CD4-positive, CD25-positive, alpha-beta regulatory T cell (primary cell): ENCODE measurements around the gene CHST9. TPM values are rescaled to one million over a fixed set of nuclear protein-coding genes. Genes with fewer than 3 reads are reported as not detected.

ENCODE experiments used
- ATAC-seq, 2 donors: fragments of 150-1000 bp; cut with Tn5 transposase; one replicate each; pipeline ENCODE4 v1.10.0; 2021; ENCODE audit warnings: low read depth in 2 of 2, moderate number of reproducible peaks in 2 of 2, moderate library complexity in 1 of 2
- DNase-seq, 3 donors: peaks; one replicate each; pipeline versions ENCODE4 v3.0.0 to v3.0.0-alpha.2; 2012 to 2022; ENCODE audit warnings: mixed read lengths in 1 of 3
- H3K27ac ChIP-seq: one replicate; pipeline ENCODE4 v1.7.0; 2013; ENCODE audit warnings: mild to moderate bottlenecking, low read length; ENCODE audit not compliant: insufficient read depth, poor library complexity, severe bottlenecking
- H3K27me3 ChIP-seq: one replicate; pipeline ENCODE4 v1.7.0; 2013; ENCODE audit warnings: low read length; ENCODE audit not compliant: control insufficient read depth, insufficient read depth
- H3K36me3 ChIP-seq: one replicate; pipeline ENCODE4 v1.7.0; 2013; ENCODE audit warnings: mild to moderate bottlenecking, low read length, moderate library complexity; ENCODE audit not compliant: control insufficient read depth, insufficient read depth
- H3K4me1 ChIP-seq: 2 replicates; pipeline ENCODE4 v1.7.0; 2013; ENCODE audit warnings: mild to moderate bottlenecking, low read length; ENCODE audit not compliant: insufficient read depth, control insufficient read depth, poor library complexity, severe bottlenecking
- H3K4me3 ChIP-seq: one replicate; pipeline ENCODE4 v1.7.0; 2013; ENCODE audit warnings: low read depth, mild to moderate bottlenecking, low read length, moderate library complexity
- H3K9me3 ChIP-seq, 2 experiments: 1 replicate in 1 of 2; 2 replicates in 1 of 2; pipeline ENCODE4 v1.7.0; 2013; ENCODE audit warnings: low read length in 2 of 2, mild to moderate bottlenecking in 1 of 2, moderate library complexity in 1 of 2; ENCODE audit not compliant: control insufficient read depth in 2 of 2
- H3K27ac Mint-ChIP-seq, 3 donors: one replicate each; pipeline ENCODE4 v1.8.0; 2020 to 2022; ENCODE audit warnings: mild to moderate bottlenecking in 3 of 3, mixed read lengths in 3 of 3, moderate library complexity in 2 of 3
- H3K27me3 Mint-ChIP-seq: one replicate; pipeline ENCODE4 v1.8.0; 2022; ENCODE audit warnings: mild to moderate bottlenecking, mixed read lengths
- H3K36me3 Mint-ChIP-seq: one replicate; pipeline ENCODE4 v1.8.0; 2020; ENCODE audit warnings: mixed read lengths
- H3K4me1 Mint-ChIP-seq, 4 donors: one replicate each; pipeline ENCODE4 v1.8.0; 2020 to 2022; ENCODE audit warnings: mixed read lengths in 4 of 4, mild to moderate bottlenecking in 1 of 4
- H3K4me3 Mint-ChIP-seq, 4 donors: one replicate each; pipeline ENCODE4 v1.8.0; 2020 to 2022; ENCODE audit warnings: mild to moderate bottlenecking in 4 of 4, mixed read lengths in 4 of 4, moderate library complexity in 3 of 4
- H3K9me3 Mint-ChIP-seq, 7 donors: one replicate each; pipeline ENCODE4 v1.8.0; 2020 to 2022; ENCODE audit warnings: mixed read lengths in 7 of 7, mild to moderate bottlenecking in 3 of 7, moderate library complexity in 2 of 7
- polyA plus RNA-seq, 4 donors: library from polyadenylated mRNA; unstranded; fragments of 300-500 nt; fragmentation: Illumina TruSeq; gene quantifications; one replicate each; pipeline ENCODE4 v1.2.3, GENCODE V29; 2021
- total RNA-seq: library from RNA; stranded (reverse); gene quantifications from one replicate; pipeline ENCODE4 v1.2.3, GENCODE V29; 2022

The CHST9 gene
- total and polyA plus RNA-seq, 5 donors from 2014 or later: not detected

- H3K27ac Mint-ChIP-seq: no peak overlapping the region
- peaks cover 0 to 10% (median 0%) of the 10 kb centered on the region in 7 donors for H3K9me3 Mint-ChIP-seq
- no peak overlapping the region for H3K27ac ChIP-seq
- no peaks in the 10 kb centered on the region for H3K4me1 Mint-ChIP-seq
- H3K9me3 ChIP-seq: no peaks in the 10 kb centered on the region
- H3K4me3 ChIP-seq: no peak overlapping the region
- H3K27me3 Mint-ChIP-seq: peaks cover 26% of the 10 kb centered on the region
- no peaks in the 10 kb centered on the region for H3K36me3 ChIP-seq
- no peaks in the 10 kb centered on the region for H3K4me1 ChIP-seq
- no peak for DNase-seq
- peaks cover 4% of the 10 kb centered on the region for H3K27me3 ChIP-seq
- no peaks in the 10 kb centered on the region for H3K36me3 Mint-ChIP-seq
- no peak for ATAC-seq
- no peak overlapping the region for H3K4me3 Mint-ChIP-seq
These were observed 789 bp upstream of the CHST9 start for GRCh38 chr18:27185897-27186296.

- H3K4me1 Mint-ChIP-seq: no peaks in the 10 kb centered on the region
- H3K27me3 ChIP-seq: peaks cover 4% of the 10 kb centered on the region
- H3K36me3 Mint-ChIP-seq: no peaks in the 10 kb centered on the region
- no peak overlapping the region for H3K27ac Mint-ChIP-seq
- ATAC-seq (no peak), DNase-seq (no peak)
- no peak overlapping the region for H3K27ac ChIP-seq
- H3K27me3 Mint-ChIP-seq: peaks cover 26% of the 10 kb centered on the region
- no peak overlapping the region for H3K4me3 ChIP-seq
- no peaks in the 10 kb centered on the region for H3K9me3 ChIP-seq
- H3K4me3 Mint-ChIP-seq: no peak overlapping the region
- H3K9me3 Mint-ChIP-seq: peaks cover 0 to 10% (median 0%) of the 10 kb centered on the region in 7 donors
- no peaks in the 10 kb centered on the region for H3K4me1 ChIP-seq
- H3K36me3 ChIP-seq: no peaks in the 10 kb centered on the region
These were observed 738 bp downstream of the CHST9 start for GRCh38 chr18:27184115-27185024.

- no peak overlapping the region for H3K27ac Mint-ChIP-seq
- Histone ChIP-seq H3K36me3 (no peaks in the 10 kb centered on the region), H3K27ac (no peak overlapping the region), H3K4me1 (no peaks in the 10 kb centered on the region), H3K27me3 (peaks cover 4% of the 10 kb centered on the region), H3K9me3 (no peaks in the 10 kb centered on the region), H3K4me3 (no peak overlapping the region)
- no peaks in the 10 kb centered on the region for H3K4me1 Mint-ChIP-seq
- peaks cover 0 to 10% (median 3%) of the 10 kb centered on the region in 7 donors for H3K9me3 Mint-ChIP-seq
- no peak for ATAC-seq
- H3K36me3 Mint-ChIP-seq: no peaks in the 10 kb centered on the region
- no peak for DNase-seq
- no peak overlapping the region for H3K4me3 Mint-ChIP-seq
- H3K27me3 Mint-ChIP-seq: peaks cover 24% of the 10 kb centered on the region
These were observed 3.4 kb downstream of the CHST9 start for GRCh38 chr18:27181726-27182125.

GRCh38 chr18:27178424-27178823 lies 6.7 kb downstream of the CHST9 start:
- Mint-ChIP-seq H3K27me3 (peaks cover 5% of the 10 kb centered on the region), H3K4me1 (no peaks in the 10 kb centered on the region), H3K9me3 (peaks cover 2 to 10% (median 4%) of the 10 kb centered on the region in 7 donors), H3K4me3 (no peak overlapping the region), H3K27ac (no peak overlapping the region), H3K36me3 (no peaks in the 10 kb centered on the region)
- H3K4me1 ChIP-seq: no peaks in the 10 kb centered on the region
- H3K27me3 ChIP-seq: no peaks in the 10 kb centered on the region
- DNase-seq (no peak), ATAC-seq (no peak)
- no peak overlapping the region for H3K4me3 ChIP-seq
- no peak overlapping the region for H3K27ac ChIP-seq
- no peaks in the 10 kb centered on the region for H3K9me3 ChIP-seq
- H3K36me3 ChIP-seq: no peaks in the 10 kb centered on the region

GRCh38 chr18:27175914-27176313 lies 9.2 kb downstream of the CHST9 start:
- no peak for ATAC-seq
- DNase-seq: no peak
- Histone ChIP-seq H3K4me3 (no peak overlapping the region), H3K9me3 (no peaks in the 10 kb centered on the region), H3K4me1 (no peaks in the 10 kb centered on the region), H3K27me3 (no peaks in the 10 kb centered on the region), H3K36me3 (no peaks in the 10 kb centered on the region), H3K27ac (no peak overlapping the region)
- no peak overlapping the region for H3K27ac Mint-ChIP-seq
- peaks cover 0 to 10% (median 3%) of the 10 kb centered on the region in 7 donors for H3K9me3 Mint-ChIP-seq
- no peak overlapping the region for H3K4me3 Mint-ChIP-seq
- H3K4me1 Mint-ChIP-seq: no peaks in the 10 kb centered on the region
- H3K27me3 Mint-ChIP-seq: no peaks in the 10 kb centered on the region
- H3K36me3 Mint-ChIP-seq: no peaks in the 10 kb centered on the region

- Mint-ChIP-seq H3K4me1 (no peaks in the 10 kb centered on the region), H3K27me3 (no peaks in the 10 kb centered on the region), H3K9me3 (peaks cover 0 to 10% (median 3%) of the 10 kb centered on the region in 7 donors), H3K36me3 (no peaks in the 10 kb centered on the region), H3K4me3 (no peak overlapping the region), H3K27ac (no peak overlapping the region)
- DNase-seq (no peak), ATAC-seq (no peak)
- Histone ChIP-seq H3K4me3 (no peak overlapping the region), H3K36me3 (no peaks in the 10 kb centered on the region), H3K4me1 (no peaks in the 10 kb centered on the region), H3K27ac (no peak overlapping the region), H3K27me3 (no peaks in the 10 kb centered on the region), H3K9me3 (no peaks in the 10 kb centered on the region)
These were observed 9.9 kb downstream of the CHST9 start for GRCh38 chr18:27175245-27175644.

GRCh38 chr18:27171993-27172392 lies 13.1 kb downstream of the CHST9 start:
- Histone ChIP-seq H3K9me3 (no peaks in the 10 kb centered on the region), H3K27ac (no peak overlapping the region), H3K36me3 (no peaks in the 10 kb centered on the region), H3K4me3 (no peak overlapping the region), H3K4me1 (no peaks in the 10 kb centered on the region), H3K27me3 (no peaks in the 10 kb centered on the region)
- Mint-ChIP-seq H3K9me3 (peaks cover 0 to 12% (median 3%) of the 10 kb centered on the region in 7 donors), H3K4me3 (no peak overlapping the region), H3K27me3 (no peaks in the 10 kb centered on the region), H3K27ac (no peak overlapping the region), H3K4me1 (no peaks in the 10 kb centered on the region), H3K36me3 (no peaks in the 10 kb centered on the region)
- ATAC-seq (no peak), DNase-seq (no peak)

GRCh38 chr18:27165412-27165811 lies 19.7 kb downstream of the CHST9 start:
- no peaks in the 10 kb centered on the region for H3K4me1 ChIP-seq
- Mint-ChIP-seq H3K27me3 (no peaks in the 10 kb centered on the region), H3K36me3 (no peaks in the 10 kb centered on the region), H3K4me3 (no peak overlapping the region), H3K4me1 (no peaks in the 10 kb centered on the region), H3K27ac (no peak overlapping the region), H3K9me3 (peaks cover 2 to 26% (median 8%) of the 10 kb centered on the region in 7 donors)
- no peak overlapping the region for H3K4me3 ChIP-seq
- H3K27me3 ChIP-seq: no peaks in the 10 kb centered on the region
- peaks cover 0 to 3% of the 10 kb centered on the region in 2 experiments for H3K9me3 ChIP-seq
- ATAC-seq (no peak), DNase-seq (no peak)
- H3K36me3 ChIP-seq: no peaks in the 10 kb centered on the region
- H3K27ac ChIP-seq: no peak overlapping the region
